ENCODE results near the gene MBTD1.

DNA sequence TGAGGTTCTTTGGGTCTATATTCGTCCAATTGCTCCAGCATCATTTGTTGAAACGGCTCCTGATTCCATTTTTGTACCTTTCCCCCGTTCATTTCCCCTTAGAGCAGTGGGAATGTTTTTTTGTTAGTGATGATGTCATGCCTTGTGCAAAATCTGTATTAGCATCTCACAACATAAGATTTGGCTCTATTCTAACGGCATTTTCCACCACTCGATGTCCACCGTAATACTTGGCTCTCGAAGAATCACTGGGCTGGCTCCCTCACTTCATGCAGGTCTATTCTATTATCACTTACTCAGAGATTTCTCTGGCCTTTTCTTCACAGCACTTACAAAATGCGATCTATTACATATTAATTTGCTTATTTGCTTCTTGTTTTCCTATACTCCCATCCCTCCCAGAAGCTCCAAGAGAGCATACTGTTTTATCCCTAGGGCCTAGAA, 107.1 kb downstream of the MBTD1 start:
- TF ChIP-seq, protein P1, sequence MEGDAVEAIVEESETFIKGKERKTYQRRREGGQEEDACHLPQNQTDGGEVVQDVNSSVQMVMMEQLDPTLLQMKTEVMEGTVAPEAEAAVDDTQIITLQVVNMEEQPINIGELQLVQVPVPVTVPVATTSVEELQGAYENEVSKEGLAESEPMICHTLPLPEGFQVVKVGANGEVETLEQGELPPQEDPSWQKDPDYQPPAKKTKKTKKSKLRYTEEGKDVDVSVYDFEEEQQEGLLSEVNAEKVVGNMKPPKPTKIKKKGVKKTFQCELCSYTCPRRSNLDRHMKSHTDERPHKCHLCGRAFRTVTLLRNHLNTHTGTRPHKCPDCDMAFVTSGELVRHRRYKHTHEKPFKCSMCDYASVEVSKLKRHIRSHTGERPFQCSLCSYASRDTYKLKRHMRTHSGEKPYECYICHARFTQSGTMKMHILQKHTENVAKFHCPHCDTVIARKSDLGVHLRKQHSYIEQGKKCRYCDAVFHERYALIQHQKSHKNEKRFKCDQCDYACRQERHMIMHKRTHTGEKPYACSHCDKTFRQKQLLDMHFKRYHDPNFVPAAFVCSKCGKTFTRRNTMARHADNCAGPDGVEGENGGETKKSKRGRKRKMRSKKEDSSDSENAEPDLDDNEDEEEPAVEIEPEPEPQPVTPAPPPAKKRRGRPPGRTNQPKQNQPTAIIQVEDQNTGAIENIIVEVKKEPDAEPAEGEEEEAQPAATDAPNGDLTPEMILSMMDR (conservative IDR thresholded peaks at IDR 0.05; ENCODE audit: low read depth, low read length) = no peak
- no peak for TF ChIP-seq EZH2 (IDR thresholded peaks at IDR 0.05; ENCODE audit: borderline replicate concordance, low read depth, low read length, poor library complexity, severe bottlenecking)
